WI38 (cell line): ENCODE data around the gene GRPEL1.

Experiments
- H3K4me3 ChIP-seq: 2 replicates; pipeline ENCODE4 v1.5.1; 2011; ENCODE audit warnings: low read depth, mild to moderate bottlenecking, control low read depth, low read length
- TF ChIP-seq, protein P1 (sequence below): IDR thresholded peaks from 2 replicates; pipeline ENCODE4 v1.5.1; 2012; ENCODE audit warnings: low read depth, mild to moderate bottlenecking, control low read depth, low read length

Gene GRPEL1

GRCh38 chr4:7054106-7054880 is 13.6 kb downstream of the GRPEL1 start:
- TF ChIP-seq, protein P1, sequence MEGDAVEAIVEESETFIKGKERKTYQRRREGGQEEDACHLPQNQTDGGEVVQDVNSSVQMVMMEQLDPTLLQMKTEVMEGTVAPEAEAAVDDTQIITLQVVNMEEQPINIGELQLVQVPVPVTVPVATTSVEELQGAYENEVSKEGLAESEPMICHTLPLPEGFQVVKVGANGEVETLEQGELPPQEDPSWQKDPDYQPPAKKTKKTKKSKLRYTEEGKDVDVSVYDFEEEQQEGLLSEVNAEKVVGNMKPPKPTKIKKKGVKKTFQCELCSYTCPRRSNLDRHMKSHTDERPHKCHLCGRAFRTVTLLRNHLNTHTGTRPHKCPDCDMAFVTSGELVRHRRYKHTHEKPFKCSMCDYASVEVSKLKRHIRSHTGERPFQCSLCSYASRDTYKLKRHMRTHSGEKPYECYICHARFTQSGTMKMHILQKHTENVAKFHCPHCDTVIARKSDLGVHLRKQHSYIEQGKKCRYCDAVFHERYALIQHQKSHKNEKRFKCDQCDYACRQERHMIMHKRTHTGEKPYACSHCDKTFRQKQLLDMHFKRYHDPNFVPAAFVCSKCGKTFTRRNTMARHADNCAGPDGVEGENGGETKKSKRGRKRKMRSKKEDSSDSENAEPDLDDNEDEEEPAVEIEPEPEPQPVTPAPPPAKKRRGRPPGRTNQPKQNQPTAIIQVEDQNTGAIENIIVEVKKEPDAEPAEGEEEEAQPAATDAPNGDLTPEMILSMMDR, result no peak
- H3K4me3 ChIP-seq, result no peak overlapping the region

DNA sequence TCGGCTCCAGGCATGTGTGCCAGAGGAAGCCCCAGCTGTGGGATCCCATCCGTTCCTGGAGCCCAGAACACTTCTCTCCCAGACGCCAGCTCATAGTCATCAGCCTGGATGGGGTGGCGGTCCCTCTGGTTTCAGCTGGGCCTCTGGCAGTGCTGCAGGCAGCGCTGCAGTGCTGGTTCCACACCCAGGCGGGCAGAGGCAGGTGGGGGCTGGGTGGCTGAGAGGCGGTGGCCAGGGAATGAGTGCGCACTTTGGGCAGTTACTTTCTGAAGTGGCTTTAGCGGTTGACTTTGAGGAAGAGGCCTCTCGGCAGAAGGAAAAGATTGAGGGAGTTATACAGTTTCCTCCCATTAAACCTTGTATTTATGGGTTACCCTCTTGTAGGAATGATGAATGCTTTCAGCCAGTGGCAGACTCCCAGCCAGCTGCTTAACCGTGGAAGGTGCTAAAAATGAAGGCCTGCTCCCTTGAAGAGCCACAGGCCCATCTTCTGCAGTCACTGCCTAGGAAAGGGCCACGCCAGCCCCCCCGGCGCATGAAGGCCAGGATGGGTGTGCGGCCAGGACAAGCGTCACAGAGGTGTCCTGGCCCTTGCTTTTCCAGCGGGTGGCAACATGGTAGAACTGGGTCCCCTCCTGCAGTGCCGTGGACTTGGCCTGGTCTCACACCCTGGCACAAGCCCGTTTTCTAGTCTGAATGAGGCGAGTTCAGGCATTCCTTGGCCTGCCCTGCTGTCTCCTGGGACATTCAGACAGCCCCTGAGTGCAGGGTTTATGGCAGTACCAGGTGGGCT is 14.7 kb downstream of the GRPEL1 start:
- TF ChIP-seq, protein P1, result no peak
- H3K4me3 ChIP-seq, result no peak overlapping the region

DNA sequence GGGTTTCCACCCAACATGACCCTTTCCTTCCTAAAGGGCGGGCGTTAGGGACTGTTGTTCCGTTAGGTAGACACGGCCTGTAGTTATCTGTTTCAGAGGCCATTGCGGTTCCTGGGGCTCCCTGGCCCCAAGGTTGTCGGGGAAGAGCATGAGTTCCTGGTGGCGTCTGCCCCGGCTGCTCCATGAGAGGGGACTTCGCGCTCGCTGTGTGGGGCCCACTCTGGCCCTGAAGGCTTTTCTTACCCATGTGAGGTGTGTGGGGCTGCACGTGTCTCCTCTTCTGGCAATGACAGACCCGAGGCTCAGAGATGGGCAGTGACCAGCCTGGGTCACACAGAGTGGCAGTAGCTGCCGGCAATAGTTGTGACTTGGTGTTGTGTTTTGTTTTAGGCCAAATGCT is 15.6 kb downstream of the GRPEL1 start:
- TF ChIP-seq, protein P1, result no peak
- no peak overlapping the region for H3K4me3 ChIP-seq

DNA sequence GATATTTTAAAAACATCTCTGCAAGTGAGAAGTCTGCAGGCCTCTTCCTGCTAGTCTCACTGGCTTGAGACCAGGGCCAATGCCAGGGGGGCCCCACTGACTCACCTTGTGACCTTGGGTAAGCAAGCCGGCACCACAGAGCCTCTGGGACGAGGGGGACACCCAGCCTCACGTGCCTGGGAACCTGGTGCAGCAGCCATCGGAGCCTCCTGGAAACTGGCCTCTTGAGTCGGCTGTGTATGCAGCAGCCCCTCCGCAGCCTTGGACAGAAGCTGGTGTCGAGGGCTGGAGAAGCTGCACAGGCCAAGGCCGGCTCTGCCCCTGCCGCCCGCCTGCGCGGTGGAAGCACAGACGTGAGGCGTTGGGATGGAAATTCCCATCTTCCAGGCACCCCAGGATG is 16.0 kb downstream of the GRPEL1 start:
- TF ChIP-seq, protein P1, result no peak
- H3K4me3 ChIP-seq, result no peak overlapping the region

- TF ChIP-seq, protein P1, result no peak
- H3K4me3 ChIP-seq, result no peak overlapping the region
Measured at GRCh38 chr4:7051144-7051495, 16.7 kb downstream of the GRPEL1 start.

GRCh38 chr4:7050481-7051143 is 17.3 kb downstream of the GRPEL1 start:
- H3K4me3 ChIP-seq, result no peak overlapping the region
- TF ChIP-seq, protein P1, result no peak
